ENCODE results near the gene SSBP3. TPM values are rescaled to one million over a fixed set of nuclear protein-coding genes. Genes with fewer than 3 reads are reported as not detected.

The SSBP3 gene
- total and polyA plus RNA-seq, 4 donors: 7.7 to 24.7 (median 17.3) TPM

DNA sequence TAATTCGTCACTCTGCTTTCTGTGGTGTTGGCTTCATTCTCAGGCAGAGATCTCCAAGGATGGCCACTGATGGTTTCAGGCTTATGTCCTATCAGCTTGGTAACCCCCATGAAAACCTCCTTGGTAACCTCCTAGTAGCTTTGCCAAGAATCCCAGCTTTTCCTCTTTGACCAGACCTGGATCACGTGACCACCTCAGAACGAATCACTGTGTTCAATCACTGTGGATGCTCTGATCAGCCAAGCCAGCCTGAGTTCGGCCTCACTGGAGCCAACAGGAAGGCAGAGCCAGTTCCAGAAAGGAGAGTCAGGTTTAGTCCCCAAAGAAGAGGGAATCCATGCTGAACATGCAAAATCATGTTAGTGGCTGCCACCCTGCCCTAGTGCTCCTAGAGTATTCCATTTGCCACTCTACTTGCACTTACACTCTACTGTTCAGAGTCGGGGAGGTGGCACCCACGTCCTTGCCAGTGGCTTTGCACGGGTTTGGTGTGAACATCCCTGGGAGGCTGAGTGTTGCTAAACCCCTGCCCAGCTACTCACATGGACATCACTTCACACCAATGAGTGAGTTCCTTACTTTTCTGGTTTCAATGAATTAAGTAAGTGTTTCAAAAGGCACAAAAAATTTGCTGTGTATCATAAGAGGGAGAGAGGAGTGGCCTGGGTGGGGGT is 33.5 kb upstream of the SSBP3 start:
- 85% methylated on average over 7 of the region's 7 CpGs for WGBS
- H3K27ac ChIP-seq (ENCODE audit: low read depth in 1 of 2, low read length in 2 of 2): no peak overlapping the region
- H3K36me3 ChIP-seq (ENCODE audit: control insufficient read depth in 4 of 4, insufficient read depth in 3 of 4, low read depth in 1 of 4, low read length in 3 of 4): no peaks in the 10 kb centered on the region
- no peaks in the 10 kb centered on the region for H3K4me1 ChIP-seq (ENCODE audit: control insufficient read depth in 4 of 4, insufficient read depth in 4 of 4, low read length in 3 of 4)
- H3K9ac ChIP-seq (ENCODE audit: low read depth in 1 of 2, low read length in 2 of 2): no peak overlapping the region
- no peaks in the 10 kb centered on the region for H3K27me3 ChIP-seq (ENCODE audit: control insufficient read depth in 4 of 4, insufficient read depth in 4 of 4, low read length in 3 of 4)
- no peak overlapping the region for H3K4me3 ChIP-seq (ENCODE audit: low read depth in 1 of 3, low read length in 3 of 3)
- H3K9me3 ChIP-seq (ENCODE audit: control insufficient read depth in 4 of 4, low read length in 3 of 4): no peaks in the 10 kb centered on the region
- no peak for DNase-seq (ENCODE audit: low spot score)
- TF ChIP-seq TAF1 (conservative IDR thresholded peaks at IDR 0.05): no peak
- no peak for TF ChIP-seq ATF3 (IDR thresholded peaks at IDR 0.05)
- TF ChIP-seq SP1 (IDR thresholded peaks at IDR 0.05): no peak
- no peak for TF ChIP-seq GABPA (IDR thresholded peaks at IDR 0.05 in 1 of 2, conservative IDR thresholded peaks at IDR 0.05 in 1 of 2)
- TF ChIP-seq RAD21 (IDR thresholded peaks at IDR 0.05): no peak

- no peaks in the 10 kb centered on the region for H3K9me3 ChIP-seq (ENCODE audit: control insufficient read depth in 4 of 4, low read length in 3 of 4)
- H3K4me1 ChIP-seq (ENCODE audit: control insufficient read depth in 4 of 4, insufficient read depth in 4 of 4, low read length in 3 of 4): no peaks in the 10 kb centered on the region
- H3K36me3 ChIP-seq (ENCODE audit: control insufficient read depth in 4 of 4, insufficient read depth in 3 of 4, low read depth in 1 of 4, low read length in 3 of 4): no peaks in the 10 kb centered on the region
- H3K9ac ChIP-seq (ENCODE audit: low read depth in 1 of 2, low read length in 2 of 2): no peak overlapping the region
- DNase-seq (ENCODE audit: low spot score): no peak
- no peaks in the 10 kb centered on the region for H3K27me3 ChIP-seq (ENCODE audit: control insufficient read depth in 4 of 4, insufficient read depth in 4 of 4, low read length in 3 of 4)
- TF ChIP-seq NR2F2 (IDR thresholded peaks at IDR 0.05) (no peak), JUND (IDR thresholded peaks at IDR 0.05) (no peak), SP1 (IDR thresholded peaks at IDR 0.05) (no peak), YY1 (IDR thresholded peaks at IDR 0.05) (no peak), HNF4G (IDR thresholded peaks at IDR 0.05) (no peak), EGR1 (IDR thresholded peaks at IDR 0.05; ENCODE audit: low read depth in 2 of 2) (no peak), RXRA (IDR thresholded peaks at IDR 0.05) (no peak), MAX (IDR thresholded peaks at IDR 0.05) (no peak), HNF4A (conservative IDR thresholded peaks at IDR 0.05) (no peak)
- TF ChIP-seq, protein P1, sequence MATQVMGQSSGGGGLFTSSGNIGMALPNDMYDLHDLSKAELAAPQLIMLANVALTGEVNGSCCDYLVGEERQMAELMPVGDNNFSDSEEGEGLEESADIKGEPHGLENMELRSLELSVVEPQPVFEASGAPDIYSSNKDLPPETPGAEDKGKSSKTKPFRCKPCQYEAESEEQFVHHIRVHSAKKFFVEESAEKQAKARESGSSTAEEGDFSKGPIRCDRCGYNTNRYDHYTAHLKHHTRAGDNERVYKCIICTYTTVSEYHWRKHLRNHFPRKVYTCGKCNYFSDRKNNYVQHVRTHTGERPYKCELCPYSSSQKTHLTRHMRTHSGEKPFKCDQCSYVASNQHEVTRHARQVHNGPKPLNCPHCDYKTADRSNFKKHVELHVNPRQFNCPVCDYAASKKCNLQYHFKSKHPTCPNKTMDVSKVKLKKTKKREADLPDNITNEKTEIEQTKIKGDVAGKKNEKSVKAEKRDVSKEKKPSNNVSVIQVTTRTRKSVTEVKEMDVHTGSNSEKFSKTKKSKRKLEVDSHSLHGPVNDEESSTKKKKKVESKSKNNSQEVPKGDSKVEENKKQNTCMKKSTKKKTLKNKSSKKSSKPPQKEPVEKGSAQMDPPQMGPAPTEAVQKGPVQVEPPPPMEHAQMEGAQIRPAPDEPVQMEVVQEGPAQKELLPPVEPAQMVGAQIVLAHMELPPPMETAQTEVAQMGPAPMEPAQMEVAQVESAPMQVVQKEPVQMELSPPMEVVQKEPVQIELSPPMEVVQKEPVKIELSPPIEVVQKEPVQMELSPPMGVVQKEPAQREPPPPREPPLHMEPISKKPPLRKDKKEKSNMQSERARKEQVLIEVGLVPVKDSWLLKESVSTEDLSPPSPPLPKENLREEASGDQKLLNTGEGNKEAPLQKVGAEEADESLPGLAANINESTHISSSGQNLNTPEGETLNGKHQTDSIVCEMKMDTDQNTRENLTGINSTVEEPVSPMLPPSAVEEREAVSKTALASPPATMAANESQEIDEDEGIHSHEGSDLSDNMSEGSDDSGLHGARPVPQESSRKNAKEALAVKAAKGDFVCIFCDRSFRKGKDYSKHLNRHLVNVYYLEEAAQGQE (IDR thresholded peaks at IDR 0.05): no peak
- TF ChIP-seq, protein P2, sequence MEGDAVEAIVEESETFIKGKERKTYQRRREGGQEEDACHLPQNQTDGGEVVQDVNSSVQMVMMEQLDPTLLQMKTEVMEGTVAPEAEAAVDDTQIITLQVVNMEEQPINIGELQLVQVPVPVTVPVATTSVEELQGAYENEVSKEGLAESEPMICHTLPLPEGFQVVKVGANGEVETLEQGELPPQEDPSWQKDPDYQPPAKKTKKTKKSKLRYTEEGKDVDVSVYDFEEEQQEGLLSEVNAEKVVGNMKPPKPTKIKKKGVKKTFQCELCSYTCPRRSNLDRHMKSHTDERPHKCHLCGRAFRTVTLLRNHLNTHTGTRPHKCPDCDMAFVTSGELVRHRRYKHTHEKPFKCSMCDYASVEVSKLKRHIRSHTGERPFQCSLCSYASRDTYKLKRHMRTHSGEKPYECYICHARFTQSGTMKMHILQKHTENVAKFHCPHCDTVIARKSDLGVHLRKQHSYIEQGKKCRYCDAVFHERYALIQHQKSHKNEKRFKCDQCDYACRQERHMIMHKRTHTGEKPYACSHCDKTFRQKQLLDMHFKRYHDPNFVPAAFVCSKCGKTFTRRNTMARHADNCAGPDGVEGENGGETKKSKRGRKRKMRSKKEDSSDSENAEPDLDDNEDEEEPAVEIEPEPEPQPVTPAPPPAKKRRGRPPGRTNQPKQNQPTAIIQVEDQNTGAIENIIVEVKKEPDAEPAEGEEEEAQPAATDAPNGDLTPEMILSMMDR (IDR thresholded peaks at IDR 0.05; ENCODE audit: low read depth, low read length, missing input control): no peak
- TF ChIP-seq, protein P3, sequence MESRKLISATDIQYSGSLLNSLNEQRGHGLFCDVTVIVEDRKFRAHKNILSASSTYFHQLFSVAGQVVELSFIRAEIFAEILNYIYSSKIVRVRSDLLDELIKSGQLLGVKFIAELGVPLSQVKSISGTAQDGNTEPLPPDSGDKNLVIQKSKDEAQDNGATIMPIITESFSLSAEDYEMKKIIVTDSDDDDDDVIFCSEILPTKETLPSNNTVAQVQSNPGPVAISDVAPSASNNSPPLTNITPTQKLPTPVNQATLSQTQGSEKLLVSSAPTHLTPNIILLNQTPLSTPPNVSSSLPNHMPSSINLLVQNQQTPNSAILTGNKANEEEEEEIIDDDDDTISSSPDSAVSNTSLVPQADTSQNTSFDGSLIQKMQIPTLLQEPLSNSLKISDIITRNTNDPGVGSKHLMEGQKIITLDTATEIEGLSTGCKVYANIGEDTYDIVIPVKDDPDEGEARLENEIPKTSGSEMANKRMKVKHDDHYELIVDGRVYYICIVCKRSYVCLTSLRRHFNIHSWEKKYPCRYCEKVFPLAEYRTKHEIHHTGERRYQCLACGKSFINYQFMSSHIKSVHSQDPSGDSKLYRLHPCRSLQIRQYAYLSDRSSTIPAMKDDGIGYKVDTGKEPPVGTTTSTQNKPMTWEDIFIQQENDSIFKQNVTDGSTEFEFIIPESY (IDR thresholded peaks at IDR 0.05): no peak
- no peak overlapping the region for H3K4me3 ChIP-seq (ENCODE audit: low read depth in 1 of 3, low read length in 3 of 3)
- H3K27ac ChIP-seq (ENCODE audit: low read depth in 1 of 2, low read length in 2 of 2): no peak overlapping the region
- 87% methylated on average over 6 of the region's 6 CpGs for WGBS
Observed at GRCh38 chr1:54437783-54438182, 31.6 kb upstream of the SSBP3 start.

Data from liver (tissue), 9 donors.